Neutrophil (primary cell): ENCODE data around the gene CCDC70.
"Not testable (repeated sequence)": the region's sequence is repeated elsewhere in the genome, so short reads cannot be mapped to it uniquely, and the experiment has no call there.

Experiments
- H3K27ac ChIP-seq: fragments of 200-600 bp; sonication (generic); 2 replicates; pipeline ENCODE4 v1.5.1; 2016; ENCODE audit warnings: mild to moderate bottlenecking, moderate library complexity
- H3K27me3 ChIP-seq: fragments of 200-600 bp; sonication (generic); 2 replicates; pipeline ENCODE4 v1.6.0; 2016; ENCODE audit warnings: mild to moderate bottlenecking
- H3K36me3 ChIP-seq: fragments of 200-600 bp; sonication (generic); 2 replicates; pipeline ENCODE4 v1.5.1; 2017
- H3K4me1 ChIP-seq, 2 experiments: fragments of 200-600 bp in 1 of 2; sonication (generic) in 1 of 2; 1 replicate in 1 of 2; 2 replicates in 1 of 2; pipeline versions ENCODE4 v1.5.1 to v1.6.1; 2013 to 2016; ENCODE audit warnings: low read depth in 1 of 2, low read length in 1 of 2, mild to moderate bottlenecking in 1 of 2, moderate library complexity in 1 of 2; ENCODE audit not compliant: control insufficient read depth in 1 of 2, insufficient read depth in 1 of 2
- H3K4me3 ChIP-seq, 2 experiments: fragments of 200-600 bp in 1 of 2; sonication (generic) in 1 of 2; 1 replicate in 1 of 2; 2 replicates in 1 of 2; pipeline ENCODE4 v1.5.1; 2013 to 2016; ENCODE audit warnings: low read depth in 1 of 2, low read length in 1 of 2, mild to moderate bottlenecking in 1 of 2, moderate library complexity in 1 of 2
- H3K9me3 ChIP-seq: fragments of 200-600 bp; sonication (generic); 2 replicates; pipeline ENCODE4 v1.5.1; 2016
- CTCF ChIP-seq: fragments of 200-600 bp; sonication (generic); IDR thresholded peaks from 2 replicates; pipeline ENCODE4 v1.5.1; 2016; ENCODE audit warnings: antibody characterized with exemption

The CCDC70 gene

GRCh38 chr13:51821606-51822005 lies 40.2 kb upstream of the CCDC70 start:
- no peak for TF ChIP-seq CTCF
- H3K27me3 ChIP-seq: no peaks in the 10 kb centered on the region
- H3K4me1 ChIP-seq: peaks cover 100% of the 10 kb centered on the region in 2 experiments
- peak overlapping the region; percentile 97 for H3K27ac ChIP-seq
- no peaks in the 10 kb centered on the region for H3K9me3 ChIP-seq
- peak overlapping the region; percentile 51 to 56 for H3K4me3 ChIP-seq
- H3K36me3 ChIP-seq: no peaks in the 10 kb centered on the region

- Histone ChIP-seq H3K27ac (peak overlapping the region; percentile 97), H3K27me3 (no peaks in the 10 kb centered on the region), H3K36me3 (no peaks in the 10 kb centered on the region), H3K4me1 (peaks cover 100% of the 10 kb centered on the region in 2 experiments), H3K4me3 (peak overlapping the region; percentile 51 to 56), H3K9me3 (no peaks in the 10 kb centered on the region)
- no peak for TF ChIP-seq CTCF
These were observed 39.5 kb upstream of the CCDC70 start for GRCh38 chr13:51822106-51822815.

- peak overlapping the region; percentile 97 for H3K27ac ChIP-seq
- no peaks in the 10 kb centered on the region for H3K27me3 ChIP-seq
- TF ChIP-seq CTCF: no peak
- peak overlapping the region in 1 of 2 experiments; percentile 56 for H3K4me3 ChIP-seq
- no peaks in the 10 kb centered on the region for H3K36me3 ChIP-seq
- H3K9me3 ChIP-seq: no peaks in the 10 kb centered on the region
- peaks cover 100% of the 10 kb centered on the region in 2 experiments for H3K4me1 ChIP-seq
These were observed 38.4 kb upstream of the CCDC70 start for GRCh38 chr13:51823359-51823758.

GRCh38 chr13:51823863-51824262 lies 37.9 kb upstream of the CCDC70 start:
- Histone ChIP-seq H3K27ac (peak overlapping the region; percentile 97), H3K27me3 (no peaks in the 10 kb centered on the region), H3K4me1 (peaks cover 100% of the 10 kb centered on the region in 2 experiments), H3K9me3 (no peaks in the 10 kb centered on the region), H3K4me3 (peak overlapping the region in 1 of 2 experiments; percentile 56), H3K36me3 (no peaks in the 10 kb centered on the region)
- no peak for TF ChIP-seq CTCF

GRCh38 chr13:51824712-51825111 lies 37.1 kb upstream of the CCDC70 start:
- not testable (repeated sequence) for H3K9me3 ChIP-seq, H3K36me3 ChIP-seq, H3K27me3 ChIP-seq
- Histone ChIP-seq H3K27ac (peak overlapping the region; percentile 97), H3K4me3 (peak overlapping the region; percentile 56), H3K4me1 (peaks cover 100% of the 10 kb centered on the region in 2 experiments)

GRCh38 chr13:51825165-51825592 lies 36.6 kb upstream of the CCDC70 start:
- peak; percentile 17 for TF ChIP-seq CTCF
- H3K27ac ChIP-seq: peak overlapping the region; percentile 97

More at GRCh38 chr13:51825165-51825592, 36.6 kb upstream of the CCDC70 start:
- peaks cover 100% of the 10 kb centered on the region in 2 experiments for H3K4me1 ChIP-seq
- no peaks in the 10 kb centered on the region for H3K36me3 ChIP-seq
- H3K27me3 ChIP-seq: no peaks in the 10 kb centered on the region
- H3K4me3 ChIP-seq: peak overlapping the region; percentile 56
- H3K9me3 ChIP-seq: no peaks in the 10 kb centered on the region
